GM23338 (cell line): ENCODE data around the gene TOP1.

Experiments
- CREB1 ChIP-seq: fragments of 250-450 bp; sonication (Bioruptor Pico); IDR thresholded peaks from 2 replicates; pipeline ENCODE4 v1.5.0; 2020; ENCODE audit warnings: low read depth, mild to moderate bottlenecking, moderate library complexity
- CTCF ChIP-seq, 2 experiments: fragments of 200-600 bp in 1 of 2; sonication (generic) in 1 of 2; conservative IDR thresholded peaks; 2 replicates each; pipeline versions ENCODE4 v1.5.1 to v1.6.1; 2016 to 2017; ENCODE audit warnings: antibody characterized with exemption in 2 of 2, low read depth in 2 of 2, mild to moderate bottlenecking in 2 of 2, moderate library complexity in 1 of 2
- ETS1 ChIP-seq: IDR thresholded peaks from 2 replicates; pipeline ENCODE4 v1.6.1; 2016; ENCODE audit warnings: antibody characterized with exemption
- EZH2 ChIP-seq: fragments of 200-600 bp; sonication (generic); IDR thresholded peaks from one replicate; pipeline ENCODE4 v1.8.0; 2017; ENCODE audit warnings: antibody characterized with exemption, mild to moderate bottlenecking, low read depth; ENCODE audit not compliant: unreplicated experiment
- EZH2phosphoT487 ChIP-seq: fragments of 200-600 bp; sonication (generic); IDR thresholded peaks from one replicate; pipeline ENCODE4 v1.8.1; 2018; ENCODE audit warnings: antibody characterized with exemption; ENCODE audit not compliant: unreplicated experiment
- JUNB ChIP-seq: IDR thresholded peaks from one replicate; pipeline ENCODE4 v1.6.1; 2016; ENCODE audit warnings: antibody characterized with exemption; ENCODE audit not compliant: unreplicated experiment
- NANOG ChIP-seq: IDR thresholded peaks from 2 replicates; pipeline ENCODE4 v1.6.1; 2016; ENCODE audit warnings: antibody characterized with exemption, borderline replicate concordance
- POLR2AphosphoS5 ChIP-seq: IDR thresholded peaks from 2 replicates; pipeline ENCODE4 v1.6.1; 2016; ENCODE audit warnings: antibody characterized with exemption, low read depth
- REST ChIP-seq: IDR thresholded peaks from one replicate; pipeline ENCODE4 v1.6.1; 2018; ENCODE audit warnings: antibody characterized with exemption; ENCODE audit not compliant: unreplicated experiment
- STAT1 ChIP-seq: IDR thresholded peaks from one replicate; pipeline ENCODE4 v1.6.1; 2016; ENCODE audit warnings: antibody characterized with exemption; ENCODE audit not compliant: unreplicated experiment
- ZNF114 ChIP-seq: fragments of 250-450 bp; sonication (Bioruptor Pico); IDR thresholded peaks from 2 replicates; pipeline ENCODE4 v1.5.0; 2020; ENCODE audit warnings: mild to moderate bottlenecking, moderate library complexity
- ZNF331 ChIP-seq: fragments of 250-450 bp; sonication (Bioruptor Pico); IDR thresholded peaks from 2 replicates; pipeline ENCODE4 v1.5.0; 2020; ENCODE audit warnings: low read depth, mild to moderate bottlenecking, moderate library complexity

DNA sequence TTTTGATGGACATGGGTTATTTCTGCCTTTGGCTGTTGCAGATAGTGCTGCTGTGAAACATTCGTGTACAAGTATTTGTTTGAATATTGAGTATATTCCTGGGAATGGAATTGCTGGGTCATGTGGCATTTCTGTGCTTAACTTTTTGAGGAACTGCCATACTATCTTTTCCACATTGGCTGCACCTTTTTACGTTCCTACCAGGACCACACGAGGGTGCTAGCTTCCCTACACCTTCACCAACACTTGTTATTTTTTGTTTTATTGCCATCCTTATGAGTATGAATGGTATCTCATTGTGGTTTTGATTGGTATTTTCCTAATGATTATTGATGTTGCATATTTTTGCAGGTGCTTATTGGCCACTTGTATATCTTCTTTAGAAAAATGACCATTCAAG is 60.9 kb downstream of the TOP1 start:
- TF ChIP-seq POLR2AphosphoS5 = no peak
- TF ChIP-seq CTCF (conservative IDR thresholded peaks at IDR 0.05; ENCODE audit: low read depth in 2 of 2) = peak; percentile 32 to 42; a peak in 3 of 4 replicates
- no peak for TF ChIP-seq ZNF114 (CRISPR knock-in tag)
- no peak for TF ChIP-seq EZH2
- TF ChIP-seq ZNF331 (CRISPR knock-in tag) = no peak
- TF ChIP-seq NANOG = no peak
- no peak for TF ChIP-seq REST
- TF ChIP-seq EZH2phosphoT487 = no peak
- TF ChIP-seq CREB1 (CRISPR knock-in tag) = no peak
- TF ChIP-seq STAT1 = no peak
- no peak for TF ChIP-seq JUNB
- TF ChIP-seq ETS1 = no peak
